Heart left ventricle (tissue), 16 donors: ENCODE data around the gene NNMT. TPM values are rescaled to one million over a fixed set of nuclear protein-coding genes. Genes with fewer than 3 reads are reported as not detected.

Experiments used
- ATAC-seq, 4 donors: fragments of 200-7000 bp; cut with Tn5 transposase; one replicate each; pipeline ENCODE4 v1.9.1; 2020 to 2022; ENCODE audit warnings: moderate library complexity in 4 of 4, mild to moderate bottlenecking in 3 of 4, moderate number of reproducible peaks in 1 of 4
- DNase-seq, 5 donors: peaks; one replicate each; pipeline ENCODE4 v3.0.0-alpha.2; 2020
- H3K27ac ChIP-seq, 12 donors: fragments of 200-600 bp; sonication (generic) in 4 of 12; one replicate each; pipeline versions ENCODE4 v1.5.0 to v1.8.0; 2016 to 2022; ENCODE audit warnings: mild to moderate bottlenecking in 2 of 12
- H3K27me3 ChIP-seq, 9 donors: fragments of 200-600 bp; sonication (generic) in 2 of 9; one replicate each; pipeline versions ENCODE4 v1.5.1 to v1.8.0; 2016 to 2022; ENCODE audit warnings: mild to moderate bottlenecking in 3 of 9
- H3K36me3 ChIP-seq, 9 donors: fragments of 200-600 bp; sonication (generic) in 2 of 9; one replicate each; pipeline versions ENCODE4 v1.5.0 to v1.8.0; 2018 to 2022; ENCODE audit warnings: mild to moderate bottlenecking in 2 of 9
- H3K4me1 ChIP-seq, 12 donors: fragments of 200-600 bp; sonication (generic) in 4 of 12; one replicate each; pipeline versions ENCODE4 v1.5.0 to v1.8.0; 2016 to 2022; ENCODE audit warnings: mild to moderate bottlenecking in 3 of 12
- H3K4me3 ChIP-seq, 12 donors: fragments of 200-600 bp; sonication (generic) in 4 of 12; one replicate each; pipeline versions ENCODE4 v1.5.0 to v1.8.0; 2017 to 2022; ENCODE audit warnings: mild to moderate bottlenecking in 9 of 12, moderate library complexity in 4 of 12
- H3K9me3 ChIP-seq, 12 donors: fragments of 200-600 bp; sonication (generic) in 4 of 12; one replicate each; pipeline versions ENCODE4 v1.5.0 to v1.8.0; 2016 to 2022; ENCODE audit warnings: mild to moderate bottlenecking in 1 of 12
- POLR2A ChIP-seq, 2 donors: fragments of 450-650 bp; IDR thresholded peaks; one replicate each; pipeline ENCODE4 v1.6.1; 2017; ENCODE audit warnings: antibody characterized with exemption in 2 of 2, mild to moderate bottlenecking in 2 of 2, moderate library complexity in 2 of 2
- WGBS, 4 donors: extraction: QIAGEN DNeasy Blood & Tissue Kit in 2 of 4; methylation state at CpG; one replicate each; pipeline versions ENCODE4 v1.1.5 to v1.1.7; 2013 to 2018; 5-methylcytosine and 5-hydroxymethylcytosine counted together
- intact Hi-C, 10 donors: fragments of 100-400 bp; cut with DNase I; formaldehyde crosslinking; loops; one replicate each; pipeline versions ENCODE4 v1.11.1 to v1.14.2; 2022
- polyA plus RNA-seq, 2 donors: library from polyadenylated mRNA; stranded (reverse); fragments of 200-250 nt; gene quantifications; one replicate each; pipeline ENCODE4 v1.2.3, GENCODE V29; 2013
- total RNA-seq, 9 donors: library from RNA; depleted of rRNA in 2 of 9; stranded (reverse); fragments of >200 nt in 2 of 9; fragmentation: NEBNext Ultra II Directional in 3 of 9; extraction: Animal tissue kit (Norgen Biotek cat#: 25700) in 3 of 9; gene quantifications; one replicate each; pipeline versions ENCODE4 v1.1.0 to v1.2.4, GENCODE V29; 2016 to 2023
- TF ChIP-seq, protein P1 (sequence below), 12 donors: fragments of 200-600 bp; sonication (generic) in 4 of 12; IDR thresholded peaks; one replicate each; pipeline versions ENCODE4 v1.5.0 to v1.8.0; 2018 to 2022; ENCODE audit warnings: antibody characterized with exemption in 12 of 12, mild to moderate bottlenecking in 5 of 12
- donor health status: ischemic (EF 13 %, LVEDD 7.1; RV severe dilation, severe dysfunction).
- donor health status: healthy with polysubstance abuse.
- donor health status: DM: no; HTN: yes; CAD: no.
- donor health status: DM: no; HTN: no; CAD: no.
- donor health status: ischemic (EF 25% LVEDD 6.9; RV normal size, moderate dysfunction).
- donor health status: ischemic (EF 25% LVEDD 5.7; RV mildly dilated, moderate dysfunction).
- donor health status: healthy.
- donor health status: DM: yes; HTN: yes; CAD: no.
- donor health status: ischemic (EF 35%, LVEDD 5.7; RV mildly dilated, moderate dysfunction).
- donor health status: nonischemic (EF 11% LVEDD 7.7; RV severe dilation, severe dysfunction).
- donor health status: DM: yes; HTN: yes; CAD: no.
- donor health status: PGD.
- donor health status: ischemic (EF 29% LVEDD 5.4; RV normal size, mild dysfunction).
- donor health status: nonischemic (EF 23%, LVEDD 6.1; RV moderate dilation, normal function).

The NNMT gene
- total and polyA plus RNA-seq, 11 donors: 12.4 to 146 (median 27.9) TPM

DNA sequence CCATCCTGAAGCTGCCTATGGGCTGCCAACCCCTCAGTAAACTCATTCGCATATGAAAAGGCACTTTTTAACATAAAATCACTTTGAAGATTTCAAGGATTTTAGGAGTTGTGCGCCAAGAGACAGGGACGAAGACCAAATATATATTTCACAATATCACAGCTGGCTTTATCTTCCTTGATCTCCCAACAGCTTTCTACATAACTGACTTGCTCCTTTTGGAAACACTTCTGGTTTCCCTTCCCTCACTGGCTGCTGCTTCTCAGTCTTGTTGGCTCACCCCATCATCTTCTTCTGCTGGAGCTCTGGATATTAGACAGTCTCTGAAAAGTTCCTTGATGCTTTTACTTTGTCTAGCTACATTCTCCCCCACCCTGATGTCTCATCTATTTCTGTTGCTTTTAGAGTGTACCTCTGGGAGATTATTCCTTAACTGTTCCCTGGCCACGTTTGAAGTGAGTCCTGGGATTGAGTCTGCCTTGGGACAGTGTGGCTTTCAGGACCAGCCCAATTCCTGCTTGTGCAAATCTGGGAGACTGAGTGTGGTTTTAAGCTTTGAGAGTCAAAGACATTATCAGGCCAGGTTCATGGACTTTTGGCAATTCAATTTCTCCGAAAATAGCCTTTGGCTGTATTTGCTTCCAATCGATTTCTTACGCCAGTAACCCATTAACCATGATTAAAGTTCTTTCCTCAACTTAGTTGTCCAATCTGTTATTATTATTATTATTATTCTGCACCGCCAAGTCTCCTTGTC lies 30.9 kb upstream of the NNMT start:
- Histone ChIP-seq H3K36me3 (no peaks in the 10 kb centered on the region), H3K27ac (no peak overlapping the region), H3K4me3 (no peak overlapping the region), H3K9me3 (peaks cover 0 to under 1% (median 0%) of the 10 kb centered on the region in 12 donors), H3K27me3 (no peaks in the 10 kb centered on the region), H3K4me1 (peaks cover 0 to 28% (median 9%) of the 10 kb centered on the region in 12 donors)
- intact Hi-C loops: loop anchor here in 3 of 10 donors (2.0 to 10.0 kb wide), 3 partner anchors 270 to 460 kb away; no protein-coding TSS in a partner anchor
- 77 to 81% (median 78%) methylated on average over 8 of the region's 8 CpGs for WGBS, 4 donors
- TF ChIP-seq POLR2A (IDR thresholded peaks at IDR 0.05): no peak
- TF ChIP-seq, protein P1, sequence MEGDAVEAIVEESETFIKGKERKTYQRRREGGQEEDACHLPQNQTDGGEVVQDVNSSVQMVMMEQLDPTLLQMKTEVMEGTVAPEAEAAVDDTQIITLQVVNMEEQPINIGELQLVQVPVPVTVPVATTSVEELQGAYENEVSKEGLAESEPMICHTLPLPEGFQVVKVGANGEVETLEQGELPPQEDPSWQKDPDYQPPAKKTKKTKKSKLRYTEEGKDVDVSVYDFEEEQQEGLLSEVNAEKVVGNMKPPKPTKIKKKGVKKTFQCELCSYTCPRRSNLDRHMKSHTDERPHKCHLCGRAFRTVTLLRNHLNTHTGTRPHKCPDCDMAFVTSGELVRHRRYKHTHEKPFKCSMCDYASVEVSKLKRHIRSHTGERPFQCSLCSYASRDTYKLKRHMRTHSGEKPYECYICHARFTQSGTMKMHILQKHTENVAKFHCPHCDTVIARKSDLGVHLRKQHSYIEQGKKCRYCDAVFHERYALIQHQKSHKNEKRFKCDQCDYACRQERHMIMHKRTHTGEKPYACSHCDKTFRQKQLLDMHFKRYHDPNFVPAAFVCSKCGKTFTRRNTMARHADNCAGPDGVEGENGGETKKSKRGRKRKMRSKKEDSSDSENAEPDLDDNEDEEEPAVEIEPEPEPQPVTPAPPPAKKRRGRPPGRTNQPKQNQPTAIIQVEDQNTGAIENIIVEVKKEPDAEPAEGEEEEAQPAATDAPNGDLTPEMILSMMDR (IDR thresholded peaks at IDR 0.05): no peak
- ATAC-seq (no peak), DNase-seq (no peak)

DNA sequence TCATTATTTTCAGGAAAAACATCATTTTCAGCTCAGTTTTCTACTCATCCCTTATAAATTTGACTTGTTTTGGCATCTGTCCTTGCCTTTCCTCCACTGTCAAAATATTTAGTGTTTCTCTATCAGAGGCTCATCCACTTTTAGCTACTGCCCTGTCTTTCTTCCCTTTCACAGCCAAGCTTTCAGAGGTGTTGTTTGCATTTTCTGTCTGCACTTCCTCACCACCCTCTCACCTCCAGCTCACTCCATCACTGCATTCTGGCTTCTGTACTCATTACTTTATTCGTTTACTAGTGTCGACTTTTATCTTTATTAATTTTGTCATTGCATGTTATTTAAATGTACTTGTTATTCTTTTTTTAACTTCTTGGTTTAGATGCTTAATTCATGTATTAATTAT lies 26.7 kb upstream of the NNMT start:
- intact Hi-C loops: loop anchor here in 1 of 10 donors (10.0 kb wide), 1 partner anchor 465 kb away; no protein-coding TSS in a partner anchor

DNA sequence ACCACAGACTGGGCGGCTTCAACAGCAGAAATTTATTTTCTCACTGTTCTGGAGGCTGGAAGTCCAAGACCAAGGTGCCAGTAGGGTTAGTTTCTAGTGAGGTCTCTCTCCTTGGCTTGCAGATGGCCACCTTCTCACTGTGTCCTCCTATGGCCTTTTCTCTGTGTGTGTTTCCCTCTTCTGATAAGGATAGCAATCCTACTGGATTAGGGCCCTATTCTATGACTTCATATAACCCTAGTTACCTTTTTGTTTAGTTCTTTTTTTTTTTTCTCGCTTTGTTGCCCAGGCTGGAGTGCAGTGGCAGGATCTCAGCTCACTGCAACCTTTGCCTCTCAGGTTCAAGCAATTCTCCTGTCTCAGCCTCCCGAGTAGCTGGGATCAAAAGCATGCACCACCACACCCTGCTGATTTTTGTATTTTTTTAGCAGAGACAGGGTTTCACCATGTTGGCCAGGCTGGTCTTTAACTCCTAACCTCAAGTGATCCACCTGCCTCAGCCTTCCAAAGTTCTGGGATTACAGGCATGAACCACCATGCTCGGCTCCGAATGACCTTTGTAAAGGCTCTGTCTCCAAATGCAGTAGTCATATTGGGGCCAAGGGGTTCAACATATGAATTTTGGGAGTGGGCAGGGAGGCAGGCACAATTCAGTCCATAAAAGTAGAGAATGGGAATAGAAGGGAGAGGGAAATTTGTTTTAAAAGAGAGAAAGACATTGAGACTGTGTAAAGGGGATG lies 25.5 kb upstream of the NNMT start:
- Histone ChIP-seq H3K36me3 (no peaks in the 10 kb centered on the region), H3K9me3 (peaks cover 0 to 3% (median 0%) of the 10 kb centered on the region in 12 donors), H3K27ac (no peak overlapping the region), H3K4me3 (no peak overlapping the region), H3K4me1 (peaks cover 0 to 5% (median 0%) of the 10 kb centered on the region in 12 donors), H3K27me3 (no peaks in the 10 kb centered on the region)
- TF ChIP-seq, protein P1 (IDR thresholded peaks at IDR 0.05): no peak
- TF ChIP-seq POLR2A (IDR thresholded peaks at IDR 0.05): no peak
- intact Hi-C loops: no loop called here
- DNase-seq (no peak), ATAC-seq (no peak)
- WGBS, 4 donors: 92 to 97% (median 94%) methylated on average over 5 of the region's 5 CpGs

More for the DNA sequence above, 26.7 kb upstream of the NNMT start:
- peaks cover 0 to 3% (median 0%) of the 10 kb centered on the region in 12 donors for H3K9me3 ChIP-seq
- H3K27me3 ChIP-seq: no peaks in the 10 kb centered on the region
- TF ChIP-seq, protein P1 (IDR thresholded peaks at IDR 0.05): no peak
- TF ChIP-seq POLR2A (IDR thresholded peaks at IDR 0.05): no peak
- 36 to 48% (median 40%) methylated on average over 2 of the region's 2 CpGs for WGBS, 4 donors
- no peak for DNase-seq
- H3K4me3 ChIP-seq: no peak overlapping the region
- no peaks in the 10 kb centered on the region for H3K36me3 ChIP-seq
- H3K4me1 ChIP-seq: peaks cover 0 to 5% (median 0%) of the 10 kb centered on the region in 12 donors
- ATAC-seq: no peak
- no peak overlapping the region for H3K27ac ChIP-seq

DNA sequence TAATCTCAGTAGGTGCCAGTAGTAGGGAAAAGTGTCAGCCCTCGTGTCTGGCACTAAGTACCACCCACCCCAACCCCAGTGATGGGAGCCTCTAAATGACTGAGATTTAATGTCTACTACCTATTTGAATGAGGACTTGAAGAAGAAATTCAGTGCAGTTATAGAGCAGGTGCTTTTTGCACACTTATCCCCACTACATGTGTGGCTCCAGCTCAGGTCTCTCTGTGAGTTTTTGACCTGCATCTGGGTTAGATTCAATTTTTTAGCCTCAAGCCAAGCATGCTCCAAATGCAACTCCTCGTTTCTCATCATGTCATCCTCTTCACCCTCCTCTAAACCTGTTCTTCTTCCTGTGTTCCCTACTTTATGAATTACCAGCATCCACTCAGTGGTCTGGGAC lies 24.9 kb upstream of the NNMT start:
- DNase-seq: no peak
- WGBS, 4 donors: 75 to 79% (median 77%) methylated on average over 2 of the region's 2 CpGs
- Histone ChIP-seq H3K4me3 (no peak overlapping the region), H3K36me3 (no peaks in the 10 kb centered on the region), H3K4me1 (peaks cover 0 to 5% (median 0%) of the 10 kb centered on the region in 12 donors), H3K27ac (no peak overlapping the region), H3K9me3 (peaks cover 0 to 3% (median 0%) of the 10 kb centered on the region in 12 donors), H3K27me3 (no peaks in the 10 kb centered on the region)
- ATAC-seq: no peak
- intact Hi-C loops: no loop called here
- TF ChIP-seq, protein P1 (IDR thresholded peaks at IDR 0.05): no peak
- TF ChIP-seq POLR2A (IDR thresholded peaks at IDR 0.05): no peak
